ENCODE data around the gene PRKAG2.

- TF ChIP-seq CTCF (IDR thresholded peaks at IDR 0.05; ENCODE audit: low read depth, low read length), result no peak
- no peak for TF ChIP-seq EZH2phosphoT487 (IDR thresholded peaks at IDR 0.05; ENCODE audit: low read depth)
These were observed 352.1 kb downstream of the PRKAG2 start for GRCh38 chr7:151524845-151525244.
